Islet of Langerhans (tissue), 1 donor: ENCODE data around the gene FBLN1.

ENCODE experiments used
- FAIRE-seq: peaks from one replicate; lab custom pipeline; 2011; peaks lifted over from hg19 to GRCh38; lab: Jason Lieb, UNC

FBLN1 gene

GRCh38 chr22:45504373-45505341 lies 2.0 kb downstream of the FBLN1 start:
- FAIRE-seq, result no peak

DNA sequence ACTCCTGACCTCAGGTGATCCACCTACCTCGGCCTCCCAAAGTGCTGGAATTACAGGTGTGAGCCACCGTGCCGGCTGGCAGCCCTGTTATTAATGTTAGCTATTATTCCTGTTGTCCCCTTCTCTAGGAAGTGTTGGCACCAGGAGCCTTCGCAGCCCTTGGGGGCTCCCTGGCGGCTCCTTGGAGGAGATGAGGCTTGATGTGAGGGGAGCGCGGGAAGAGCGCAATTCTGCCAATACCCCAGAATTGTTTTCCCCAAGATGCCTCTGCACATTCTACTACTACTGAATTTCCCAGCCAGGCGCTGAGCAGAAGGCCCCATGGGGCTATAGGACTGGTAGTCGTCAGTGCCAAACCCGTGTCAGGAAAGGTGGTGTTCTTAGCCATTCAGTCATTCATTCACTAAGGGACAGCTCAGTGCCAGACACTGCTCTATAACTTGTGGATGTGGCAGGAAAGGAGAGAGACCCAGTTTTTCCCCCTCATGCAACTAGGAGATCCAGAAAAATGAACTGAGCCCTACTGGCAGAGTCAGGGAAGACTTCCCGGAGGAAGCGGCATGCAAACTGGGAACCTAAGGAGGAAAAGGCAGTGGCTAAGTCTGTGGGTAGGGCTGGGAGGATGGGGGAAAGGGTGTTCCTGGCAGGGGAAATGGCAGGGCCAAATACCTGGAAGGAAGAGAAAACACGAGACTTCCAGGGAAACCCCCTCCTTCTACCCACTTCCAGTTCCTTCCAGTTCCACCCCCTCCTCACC lies 3.5 kb downstream of the FBLN1 start:
- FAIRE-seq, result no peak

GRCh38 chr22:45506816-45507360 lies 4.2 kb downstream of the FBLN1 start:
- FAIRE-seq, result no peak

DNA sequence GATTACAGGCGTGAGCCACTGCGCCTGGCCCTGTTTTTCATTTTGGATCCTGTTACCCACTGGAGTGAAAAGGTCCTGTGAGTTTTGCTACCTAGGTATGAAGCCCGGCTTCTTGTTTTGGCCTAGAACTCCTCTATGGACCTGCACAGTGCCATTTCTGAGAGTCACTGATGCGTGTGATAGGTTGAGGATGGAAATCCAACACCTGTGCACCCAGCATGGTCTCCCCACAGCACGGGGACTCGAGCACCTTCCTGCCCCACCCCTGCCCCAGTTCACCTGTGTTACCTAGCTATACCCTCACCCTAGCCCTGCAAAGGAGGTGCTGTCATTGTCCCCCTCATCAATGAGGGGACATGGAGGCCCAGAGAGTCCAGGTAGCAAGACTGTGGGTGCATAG lies 5.1 kb downstream of the FBLN1 start:
- no peak for FAIRE-seq

DNA sequence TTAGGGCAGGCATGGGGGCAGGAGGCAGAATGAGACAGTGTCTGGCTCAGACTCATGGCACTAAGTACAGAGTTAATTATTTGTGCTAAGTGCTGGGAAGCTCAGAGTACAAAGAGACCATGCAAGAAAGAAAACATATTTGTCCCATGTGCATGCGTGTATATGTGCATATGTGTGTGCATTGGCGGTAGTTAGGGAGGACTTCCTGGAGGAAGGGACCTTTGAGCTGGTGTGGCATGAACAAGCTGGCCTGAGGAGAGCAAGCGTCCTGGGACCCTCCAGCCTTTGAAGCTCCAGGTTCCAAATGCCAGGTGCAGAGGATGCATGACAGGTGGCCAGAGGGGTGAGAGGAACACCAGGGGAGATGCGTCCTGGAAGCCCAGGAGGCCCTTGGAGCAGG lies 6.1 kb downstream of the FBLN1 start:
- FAIRE-seq, result no peak

- FAIRE-seq, result no peak
These were observed 7.9 kb downstream of the FBLN1 start for GRCh38 chr22:45510376-45511232.

DNA sequence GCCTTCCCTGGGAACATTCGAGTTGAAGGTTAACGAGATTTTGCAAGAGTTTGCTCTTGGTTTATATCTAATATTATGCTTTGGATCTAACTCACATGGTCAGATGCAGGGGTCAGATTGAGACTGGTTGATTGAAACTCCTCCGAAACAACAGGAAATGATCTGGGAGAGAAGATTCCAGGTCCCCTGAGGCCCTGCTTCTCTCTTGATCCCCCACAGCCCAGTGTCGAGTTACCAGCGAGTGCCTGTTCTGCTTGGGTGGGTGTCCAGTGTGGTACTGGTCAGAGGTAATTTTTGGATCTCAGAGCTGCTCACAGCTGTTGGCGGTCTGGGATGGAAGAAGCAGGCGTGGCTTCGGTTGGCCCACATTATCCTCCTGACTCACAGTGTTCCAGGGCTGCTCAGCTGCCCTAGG lies 9.2 kb downstream of the FBLN1 start:
- FAIRE-seq, result no peak

DNA sequence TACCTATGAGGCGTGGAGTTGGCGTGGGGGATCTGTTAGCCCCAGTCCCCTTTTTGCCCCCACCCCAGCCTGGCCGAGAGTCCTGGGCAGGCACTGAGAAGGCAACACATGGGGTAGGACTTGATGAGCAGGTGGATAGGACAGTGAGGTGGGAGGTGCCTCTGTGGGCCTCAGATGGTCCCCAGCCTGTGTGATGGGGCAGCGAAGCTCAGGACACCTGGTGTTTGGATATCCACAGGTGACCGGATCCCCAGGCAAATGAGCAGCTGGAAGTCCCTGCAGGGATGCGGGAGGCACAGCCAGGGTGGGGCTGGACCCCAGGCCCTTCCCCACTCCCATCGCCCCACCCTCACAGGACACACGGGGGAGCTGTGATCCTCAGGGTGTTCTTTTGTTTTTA lies 9.7 kb downstream of the FBLN1 start:
- no peak for FAIRE-seq

GRCh38 chr22:45515676-45516075 lies 13.0 kb downstream of the FBLN1 start:
- FAIRE-seq, result no peak

- no peak for FAIRE-seq
These were observed 13.5 kb downstream of the FBLN1 start for GRCh38 chr22:45516163-45516562.

- FAIRE-seq, result no peak
These were observed 14.4 kb downstream of the FBLN1 start for GRCh38 chr22:45516923-45517675.

DNA sequence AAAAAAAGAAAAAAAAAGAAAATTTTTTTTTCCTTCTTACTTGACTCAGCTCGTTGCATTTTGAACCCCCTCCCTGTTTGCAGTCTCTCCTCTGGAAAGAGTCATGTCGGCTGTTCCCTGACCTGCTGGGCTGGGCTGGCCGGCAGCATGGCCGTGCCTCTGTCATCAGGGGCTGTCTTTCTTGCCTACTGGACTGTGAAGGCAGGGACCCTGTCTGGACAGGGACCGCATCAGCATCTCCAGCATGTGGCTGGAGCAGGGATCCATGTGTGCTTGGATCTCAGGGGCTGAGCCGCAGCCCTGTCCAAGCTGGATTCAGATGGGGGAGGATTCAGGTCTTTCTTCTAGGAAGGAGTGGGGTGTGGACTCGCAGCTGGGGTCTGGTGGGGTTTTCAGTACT lies 15.5 kb downstream of the FBLN1 start:
- FAIRE-seq, result no peak

- FAIRE-seq, result no peak
These were observed 15.9 kb downstream of the FBLN1 start for GRCh38 chr22:45518580-45518991.

GRCh38 chr22:45521178-45521577 lies 18.5 kb downstream of the FBLN1 start:
- no peak for FAIRE-seq

DNA sequence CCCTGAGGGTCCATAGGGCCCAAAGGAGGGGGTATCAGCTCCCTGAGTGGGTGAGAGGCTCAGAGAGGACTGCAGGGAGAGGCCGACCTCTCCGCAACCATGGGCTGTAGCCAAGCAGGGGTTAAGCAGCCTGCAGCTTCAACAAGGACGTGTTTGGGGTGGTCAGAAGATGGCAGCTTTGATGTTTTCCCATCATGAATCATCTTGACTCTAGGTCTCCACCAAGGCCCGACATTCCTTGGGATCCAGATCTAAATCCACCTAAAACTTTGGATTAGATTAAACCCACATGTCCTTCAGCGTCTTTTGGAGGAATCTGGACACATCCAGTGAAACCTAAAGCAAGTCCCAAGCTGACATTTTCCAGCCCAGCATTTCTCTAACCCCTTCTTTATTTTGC lies 19.8 kb downstream of the FBLN1 start:
- no peak for FAIRE-seq

DNA sequence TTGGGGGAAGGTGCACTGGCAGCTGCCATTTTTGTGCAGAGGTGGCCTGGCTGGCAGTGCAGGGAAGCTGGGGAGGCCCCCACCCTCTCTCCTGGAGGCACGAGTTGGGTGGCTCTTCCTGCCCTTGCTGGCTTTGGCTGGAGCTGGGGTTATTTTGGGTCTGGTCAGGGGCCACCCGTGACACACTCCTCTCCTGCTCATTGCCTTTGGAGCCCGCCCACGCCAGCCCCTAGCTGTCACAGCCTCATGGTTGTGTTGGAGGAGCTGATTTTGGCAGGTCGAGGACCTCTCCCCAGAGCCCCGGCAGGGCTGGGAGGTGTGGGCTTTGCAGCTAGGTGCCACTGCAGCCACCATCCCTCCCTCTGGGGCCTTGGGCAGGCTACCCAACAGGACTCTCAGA lies 21.5 kb downstream of the FBLN1 start:
- no peak for FAIRE-seq

DNA sequence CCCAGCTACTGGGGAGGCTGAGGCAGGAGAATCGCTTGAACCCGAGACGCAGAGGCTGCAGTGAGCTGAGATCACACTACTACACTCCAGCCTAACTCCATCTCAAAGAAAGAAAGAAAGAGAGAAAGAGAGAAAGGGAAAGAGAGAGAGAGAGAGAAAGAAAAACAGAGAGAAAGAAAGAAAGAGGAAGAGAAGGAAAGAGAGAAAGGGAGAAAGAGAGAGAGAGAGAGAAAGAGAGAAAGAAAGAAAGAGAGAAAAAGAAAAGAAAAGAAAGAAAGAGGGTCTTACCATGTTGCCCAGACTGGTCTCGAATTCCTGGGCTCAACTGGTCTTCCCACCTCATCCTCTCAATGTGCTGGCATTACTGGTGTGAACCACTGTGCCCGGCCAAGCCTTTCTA lies 22.3 kb downstream of the FBLN1 start:
- FAIRE-seq, result no peak

- no peak for FAIRE-seq
These were observed 22.8 kb downstream of the FBLN1 start for GRCh38 chr22:45525480-45525879.

GRCh38 chr22:45526281-45526680 lies 23.6 kb downstream of the FBLN1 start:
- FAIRE-seq, result no peak

DNA sequence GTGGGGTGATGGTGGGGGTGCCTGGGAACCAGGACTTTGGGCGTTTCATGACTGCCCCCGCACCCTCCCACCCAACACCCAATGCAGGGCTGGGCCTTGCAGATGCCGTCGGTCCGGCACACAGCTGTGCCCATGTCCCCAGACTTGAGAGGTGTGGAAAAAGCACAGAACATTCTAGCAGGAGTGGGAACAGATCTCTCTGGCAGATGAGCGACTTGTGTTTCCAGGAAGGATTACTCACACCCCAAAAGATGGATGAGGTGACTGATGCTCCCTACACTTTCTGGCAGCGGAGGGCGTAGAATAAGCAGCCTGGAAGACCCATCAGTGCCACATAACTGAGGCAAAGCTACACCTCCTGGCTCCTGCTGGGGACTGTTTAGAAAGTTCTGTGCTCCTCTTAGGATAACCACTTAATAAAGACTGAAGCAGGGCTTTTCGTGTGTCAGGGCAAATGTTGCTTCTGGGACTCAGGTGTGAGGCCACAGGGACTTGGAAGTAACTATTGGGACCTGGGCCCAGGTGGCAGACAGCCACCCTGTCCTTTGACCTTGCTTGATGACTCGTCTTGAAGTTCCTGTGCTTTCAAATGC lies 24.2 kb downstream of the FBLN1 start:
- no peak for FAIRE-seq

DNA sequence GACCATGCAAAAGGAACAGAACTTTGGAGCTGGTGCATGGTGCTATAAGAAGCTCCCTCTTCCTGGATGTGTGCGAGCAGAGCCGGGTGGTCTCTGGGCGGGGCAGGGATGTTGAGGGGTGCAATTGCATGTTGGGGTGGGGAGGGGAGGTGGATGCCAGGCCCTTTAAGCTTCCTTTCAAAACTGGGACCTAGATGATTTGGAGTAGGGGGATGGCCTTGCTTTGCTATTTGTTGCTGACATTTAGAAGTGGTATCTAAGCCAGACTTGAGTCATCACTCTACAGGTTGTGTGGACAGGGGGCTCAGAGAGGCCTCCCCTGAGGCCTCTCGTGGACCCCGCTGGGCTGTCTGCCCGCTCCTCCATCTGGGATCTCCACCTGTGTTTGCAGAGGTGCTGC lies 24.8 kb downstream of the FBLN1 start:
- FAIRE-seq, result no peak
